Measurements from ENCODE around the gene DMD.

Gene DMD

DNA sequence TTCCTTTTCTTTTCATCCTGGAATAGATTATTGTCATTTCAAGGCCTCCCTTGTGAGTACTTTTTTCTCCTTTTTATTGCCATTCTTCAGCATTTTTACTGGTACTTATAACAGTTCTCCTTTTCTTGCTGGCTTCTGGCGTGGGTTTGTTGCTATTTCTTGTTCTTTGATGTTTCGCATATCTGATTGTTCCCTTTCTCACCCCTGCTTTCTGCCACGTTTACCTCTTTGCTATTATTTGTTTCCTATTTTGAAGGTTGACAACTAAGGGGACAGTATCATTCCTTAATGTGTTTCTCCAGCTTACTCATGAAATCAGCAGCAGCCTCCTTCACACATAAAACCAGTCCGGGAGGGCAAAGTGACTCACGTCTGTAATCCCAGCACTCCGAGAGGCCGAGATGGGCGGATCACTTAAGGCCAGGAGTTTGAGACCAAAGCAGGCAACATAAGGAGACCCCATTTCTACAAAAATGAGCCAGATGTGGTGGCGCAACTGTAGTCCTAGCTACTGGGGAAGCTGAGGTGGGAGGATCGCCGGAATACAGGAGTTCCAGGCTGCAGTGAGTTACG is 72.6 kb downstream of the DMD start:
- in situ Hi-C loops (cut with HindIII; ENCODE audit: low pct_ligation_motif_present, low sequenced_read_pairs) = no loop called here
- H3K4me3 ChIP-seq (ENCODE audit: low read depth, low read length) = no peak overlapping the region
- H3K36me3 ChIP-seq (replicated peaks) = no peaks in the 10 kb centered on the region
- TF ChIP-seq, protein P1, sequence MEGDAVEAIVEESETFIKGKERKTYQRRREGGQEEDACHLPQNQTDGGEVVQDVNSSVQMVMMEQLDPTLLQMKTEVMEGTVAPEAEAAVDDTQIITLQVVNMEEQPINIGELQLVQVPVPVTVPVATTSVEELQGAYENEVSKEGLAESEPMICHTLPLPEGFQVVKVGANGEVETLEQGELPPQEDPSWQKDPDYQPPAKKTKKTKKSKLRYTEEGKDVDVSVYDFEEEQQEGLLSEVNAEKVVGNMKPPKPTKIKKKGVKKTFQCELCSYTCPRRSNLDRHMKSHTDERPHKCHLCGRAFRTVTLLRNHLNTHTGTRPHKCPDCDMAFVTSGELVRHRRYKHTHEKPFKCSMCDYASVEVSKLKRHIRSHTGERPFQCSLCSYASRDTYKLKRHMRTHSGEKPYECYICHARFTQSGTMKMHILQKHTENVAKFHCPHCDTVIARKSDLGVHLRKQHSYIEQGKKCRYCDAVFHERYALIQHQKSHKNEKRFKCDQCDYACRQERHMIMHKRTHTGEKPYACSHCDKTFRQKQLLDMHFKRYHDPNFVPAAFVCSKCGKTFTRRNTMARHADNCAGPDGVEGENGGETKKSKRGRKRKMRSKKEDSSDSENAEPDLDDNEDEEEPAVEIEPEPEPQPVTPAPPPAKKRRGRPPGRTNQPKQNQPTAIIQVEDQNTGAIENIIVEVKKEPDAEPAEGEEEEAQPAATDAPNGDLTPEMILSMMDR (IDR thresholded peaks at IDR 0.05; ENCODE audit: low read depth, low read length, missing control alignments) = no peak
- H3K27me3 ChIP-seq (replicated peaks) = no peaks in the 10 kb centered on the region
- no peak overlapping the region for H3K27ac ChIP-seq
- DNase-seq = peak; percentile 41

DNA sequence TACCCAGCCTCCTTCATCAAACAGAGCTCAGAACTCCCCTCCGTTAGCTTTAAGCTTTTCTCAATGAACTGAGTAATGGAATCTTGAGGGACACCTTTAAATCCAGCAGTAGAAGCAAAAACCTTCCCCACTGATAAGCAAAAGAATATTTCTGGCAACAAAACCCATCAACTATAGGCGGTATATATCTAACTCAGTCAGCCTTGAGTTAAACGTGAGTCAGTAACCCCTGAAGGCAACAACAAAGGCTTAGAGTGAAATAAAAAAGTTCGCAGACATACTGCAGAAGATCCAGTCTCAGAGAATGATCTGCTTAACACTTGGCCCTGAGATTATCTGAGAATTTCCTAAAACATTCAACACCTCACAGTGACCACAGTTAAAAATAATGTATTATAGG is 77.2 kb downstream of the DMD start:
- in situ Hi-C loops (cut with HindIII; ENCODE audit: low pct_ligation_motif_present, low sequenced_read_pairs) = no loop called here
- Histone ChIP-seq H3K27me3 (replicated peaks) (no peaks in the 10 kb centered on the region), H3K36me3 (replicated peaks) (no peaks in the 10 kb centered on the region), H3K27ac (no peak overlapping the region), H3K4me3 (ENCODE audit: low read depth, low read length) (no peak overlapping the region)
- TF ChIP-seq, protein P1 (IDR thresholded peaks at IDR 0.05; ENCODE audit: low read depth, low read length, missing control alignments) = no peak
- DNase-seq = no peak

DNA sequence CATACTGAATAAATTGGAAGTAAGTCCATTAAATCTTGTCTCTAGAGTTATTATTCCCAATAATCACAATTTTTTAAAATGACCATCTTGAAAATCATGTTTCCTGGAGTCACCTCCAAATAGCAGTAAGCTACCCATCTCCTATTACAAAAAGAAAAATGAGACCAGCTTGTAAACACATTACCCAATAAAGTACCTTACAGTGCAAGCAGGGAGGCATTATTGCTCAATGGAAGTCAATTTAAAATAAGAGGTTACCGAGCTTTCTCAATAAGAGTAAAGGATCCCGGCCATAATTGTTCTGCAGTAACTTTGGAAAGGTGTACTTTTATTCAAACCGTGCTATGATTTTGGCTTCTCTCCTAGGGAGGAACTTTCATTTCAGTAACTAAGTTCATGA is 78.0 kb downstream of the DMD start:
- Histone ChIP-seq H3K36me3 (replicated peaks) (no peaks in the 10 kb centered on the region), H3K4me3 (ENCODE audit: low read depth, low read length) (no peak overlapping the region), H3K27ac (no peak overlapping the region), H3K27me3 (replicated peaks) (no peaks in the 10 kb centered on the region)
- no peak for DNase-seq
- TF ChIP-seq, protein P1 (IDR thresholded peaks at IDR 0.05; ENCODE audit: low read depth, low read length, missing control alignments) = no peak
- in situ Hi-C loops (cut with HindIII; ENCODE audit: low pct_ligation_motif_present, low sequenced_read_pairs) = no loop called here

DNA sequence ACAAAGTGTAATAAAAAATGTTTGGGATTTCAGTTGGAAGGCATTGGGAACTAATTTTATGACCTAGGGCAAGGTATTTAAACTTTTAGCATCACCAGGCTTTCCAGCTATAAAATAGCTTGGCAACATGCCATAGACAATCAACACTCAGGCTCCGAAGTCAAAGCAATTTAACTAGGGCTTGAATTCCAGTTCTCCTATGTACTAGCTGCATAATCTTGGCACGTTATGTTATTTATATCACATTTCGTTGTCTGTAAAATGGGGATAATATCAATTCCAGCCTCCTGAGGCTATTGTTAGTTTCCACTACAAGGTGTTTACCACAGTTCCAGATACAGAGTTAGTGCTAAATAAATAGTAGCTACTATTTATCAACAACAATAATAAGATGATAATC is 78.8 kb downstream of the DMD start:
- TF ChIP-seq, protein P1 (IDR thresholded peaks at IDR 0.05; ENCODE audit: low read depth, low read length, missing control alignments) = no peak
- no peak overlapping the region for H3K27ac ChIP-seq
- no peak overlapping the region for H3K4me3 ChIP-seq (ENCODE audit: low read depth, low read length)
- DNase-seq = no peak
- in situ Hi-C loops (cut with HindIII; ENCODE audit: low pct_ligation_motif_present, low sequenced_read_pairs) = no loop called here
- no peaks in the 10 kb centered on the region for H3K27me3 ChIP-seq (replicated peaks)
- H3K36me3 ChIP-seq (replicated peaks) = no peaks in the 10 kb centered on the region

DNA sequence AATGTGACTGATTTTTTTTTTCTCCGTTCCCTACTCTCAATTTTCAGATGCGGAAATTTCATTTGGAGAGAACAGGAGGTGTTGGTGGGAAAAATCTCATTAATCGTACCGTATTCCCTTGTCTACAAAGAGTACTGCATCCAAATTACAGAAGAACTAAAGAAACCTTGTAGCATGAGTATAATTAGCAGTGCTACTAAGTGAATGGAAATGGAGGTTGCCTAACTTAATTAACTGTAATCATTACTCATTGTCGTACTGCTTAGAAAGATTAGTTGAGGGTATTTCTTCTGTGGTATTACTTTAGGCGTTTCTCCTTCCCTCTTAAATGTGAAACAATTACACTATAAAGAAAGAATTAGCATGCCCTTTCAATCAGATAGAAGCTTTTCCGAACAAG is 81.7 kb downstream of the DMD start:
- TF ChIP-seq, protein P1 (IDR thresholded peaks at IDR 0.05; ENCODE audit: low read depth, low read length, missing control alignments) = no peak
- in situ Hi-C loops (cut with HindIII; ENCODE audit: low pct_ligation_motif_present, low sequenced_read_pairs) = no loop called here
- no peak overlapping the region for H3K4me3 ChIP-seq (ENCODE audit: low read depth, low read length)
- no peaks in the 10 kb centered on the region for H3K36me3 ChIP-seq (replicated peaks)
- no peaks in the 10 kb centered on the region for H3K27me3 ChIP-seq (replicated peaks)
- DNase-seq = no peak
- H3K27ac ChIP-seq = no peak overlapping the region

Data from brain microvascular endothelial cell (primary cell).